Esophagus muscularis mucosa (tissue), 3 donors: ENCODE data around the gene NCAM1.

Experiments
- POLR2AphosphoS5 ChIP-seq, 2 donors: sonication (generic); formaldehyde crosslinking; IDR thresholded peaks; one replicate each; pipeline ENCODE4 v1.6.1; 2017; ENCODE audit warnings: antibody characterized with exemption in 2 of 2
- TF ChIP-seq, protein P1 (sequence below), 3 experiments: fragments of 200-600 bp in 2 of 3; fragments of 450-650 bp in 1 of 3; sonication (generic) in 2 of 3; IDR thresholded peaks; one replicate each; pipeline ENCODE4 v1.5.1; 2017 to 2019; ENCODE audit warnings: antibody characterized with exemption in 3 of 3, mild to moderate bottlenecking in 2 of 3, moderate library complexity in 1 of 3

DNA sequence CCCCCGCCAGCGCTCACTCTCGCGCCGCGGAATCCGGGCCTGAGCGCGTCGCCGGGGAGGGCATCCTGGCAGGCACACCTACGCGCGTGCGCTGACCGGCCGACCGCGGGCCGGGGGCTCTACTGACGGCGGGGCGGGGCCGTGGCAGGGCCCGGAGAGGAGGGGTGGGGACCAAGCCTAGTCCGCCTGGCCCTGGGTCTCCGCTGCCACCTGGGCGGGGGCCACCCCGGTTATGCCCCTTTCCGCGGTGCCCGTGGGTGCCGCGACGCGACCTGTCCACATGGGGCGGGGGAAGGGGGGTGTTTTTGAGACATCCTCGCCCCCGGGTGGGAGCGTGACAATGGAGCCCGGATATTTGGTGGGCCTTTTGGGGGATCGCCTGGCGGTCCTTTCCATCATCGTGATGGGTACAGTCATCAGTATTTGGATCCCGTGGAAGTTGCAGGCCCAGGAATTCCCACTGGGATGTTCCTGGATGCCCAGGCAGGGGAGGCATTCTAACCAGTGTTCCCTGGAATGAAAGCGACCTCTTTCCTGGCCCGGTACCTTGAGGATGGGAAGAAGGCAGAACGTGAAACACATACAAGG, 2.2 kb downstream of the NCAM1 start:
- no peak for TF ChIP-seq POLR2AphosphoS5 (IDR thresholded peaks at IDR 0.05)
- TF ChIP-seq, protein P1, sequence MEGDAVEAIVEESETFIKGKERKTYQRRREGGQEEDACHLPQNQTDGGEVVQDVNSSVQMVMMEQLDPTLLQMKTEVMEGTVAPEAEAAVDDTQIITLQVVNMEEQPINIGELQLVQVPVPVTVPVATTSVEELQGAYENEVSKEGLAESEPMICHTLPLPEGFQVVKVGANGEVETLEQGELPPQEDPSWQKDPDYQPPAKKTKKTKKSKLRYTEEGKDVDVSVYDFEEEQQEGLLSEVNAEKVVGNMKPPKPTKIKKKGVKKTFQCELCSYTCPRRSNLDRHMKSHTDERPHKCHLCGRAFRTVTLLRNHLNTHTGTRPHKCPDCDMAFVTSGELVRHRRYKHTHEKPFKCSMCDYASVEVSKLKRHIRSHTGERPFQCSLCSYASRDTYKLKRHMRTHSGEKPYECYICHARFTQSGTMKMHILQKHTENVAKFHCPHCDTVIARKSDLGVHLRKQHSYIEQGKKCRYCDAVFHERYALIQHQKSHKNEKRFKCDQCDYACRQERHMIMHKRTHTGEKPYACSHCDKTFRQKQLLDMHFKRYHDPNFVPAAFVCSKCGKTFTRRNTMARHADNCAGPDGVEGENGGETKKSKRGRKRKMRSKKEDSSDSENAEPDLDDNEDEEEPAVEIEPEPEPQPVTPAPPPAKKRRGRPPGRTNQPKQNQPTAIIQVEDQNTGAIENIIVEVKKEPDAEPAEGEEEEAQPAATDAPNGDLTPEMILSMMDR (IDR thresholded peaks at IDR 0.05), result no peak
